ENCODE results near the gene RNF113B.

DNA sequence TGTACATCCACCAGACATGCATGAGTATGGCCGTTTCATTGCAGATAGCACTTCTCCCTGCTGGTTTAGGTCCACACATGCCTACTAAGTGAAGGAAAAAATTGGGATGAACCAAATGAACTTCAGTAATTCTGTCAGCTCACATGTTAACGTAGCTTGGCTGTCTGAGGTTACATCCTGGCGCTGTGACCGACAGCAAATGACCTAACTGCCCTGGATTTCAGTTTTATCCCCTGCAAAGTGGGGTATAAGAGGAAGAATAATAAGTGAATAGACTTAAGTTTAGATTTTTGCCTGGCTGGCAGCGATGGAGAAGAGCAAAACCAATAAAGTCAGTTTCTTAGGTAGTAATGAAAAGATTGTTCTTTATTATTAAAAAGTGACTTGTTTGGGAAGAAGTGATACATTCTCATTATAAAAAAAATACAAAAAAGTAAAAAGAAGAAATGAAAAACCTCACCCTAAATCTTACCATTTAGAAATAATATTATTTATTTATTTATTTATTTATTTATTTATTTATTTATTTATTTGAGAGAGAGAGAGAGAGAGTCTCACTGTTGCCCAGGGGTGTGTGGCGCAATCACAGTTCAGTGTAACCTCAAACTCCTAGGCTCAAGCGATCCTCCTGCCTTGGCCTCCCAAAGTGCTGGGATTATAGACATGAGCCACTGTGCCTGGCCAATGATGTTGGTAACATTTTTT lies 4.2 kb upstream of the RNF113B start:
- TF ChIP-seq POLR2A (IDR thresholded peaks at IDR 0.05; ENCODE audit: extremely low read depth, insufficient read length) = no peak
- TF ChIP-seq, protein P1, sequence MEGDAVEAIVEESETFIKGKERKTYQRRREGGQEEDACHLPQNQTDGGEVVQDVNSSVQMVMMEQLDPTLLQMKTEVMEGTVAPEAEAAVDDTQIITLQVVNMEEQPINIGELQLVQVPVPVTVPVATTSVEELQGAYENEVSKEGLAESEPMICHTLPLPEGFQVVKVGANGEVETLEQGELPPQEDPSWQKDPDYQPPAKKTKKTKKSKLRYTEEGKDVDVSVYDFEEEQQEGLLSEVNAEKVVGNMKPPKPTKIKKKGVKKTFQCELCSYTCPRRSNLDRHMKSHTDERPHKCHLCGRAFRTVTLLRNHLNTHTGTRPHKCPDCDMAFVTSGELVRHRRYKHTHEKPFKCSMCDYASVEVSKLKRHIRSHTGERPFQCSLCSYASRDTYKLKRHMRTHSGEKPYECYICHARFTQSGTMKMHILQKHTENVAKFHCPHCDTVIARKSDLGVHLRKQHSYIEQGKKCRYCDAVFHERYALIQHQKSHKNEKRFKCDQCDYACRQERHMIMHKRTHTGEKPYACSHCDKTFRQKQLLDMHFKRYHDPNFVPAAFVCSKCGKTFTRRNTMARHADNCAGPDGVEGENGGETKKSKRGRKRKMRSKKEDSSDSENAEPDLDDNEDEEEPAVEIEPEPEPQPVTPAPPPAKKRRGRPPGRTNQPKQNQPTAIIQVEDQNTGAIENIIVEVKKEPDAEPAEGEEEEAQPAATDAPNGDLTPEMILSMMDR (IDR thresholded peaks at IDR 0.05; ENCODE audit: low read depth, low read length) = no peak
- TF ChIP-seq, protein P2, sequence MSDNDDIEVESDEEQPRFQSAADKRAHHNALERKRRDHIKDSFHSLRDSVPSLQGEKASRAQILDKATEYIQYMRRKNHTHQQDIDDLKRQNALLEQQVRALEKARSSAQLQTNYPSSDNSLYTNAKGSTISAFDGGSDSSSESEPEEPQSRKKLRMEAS (IDR thresholded peaks at IDR 0.05; ENCODE audit: low read depth, low read length) = no peak
